ENCODE results near the gene MOB3A.

The MOB3A gene

DNA sequence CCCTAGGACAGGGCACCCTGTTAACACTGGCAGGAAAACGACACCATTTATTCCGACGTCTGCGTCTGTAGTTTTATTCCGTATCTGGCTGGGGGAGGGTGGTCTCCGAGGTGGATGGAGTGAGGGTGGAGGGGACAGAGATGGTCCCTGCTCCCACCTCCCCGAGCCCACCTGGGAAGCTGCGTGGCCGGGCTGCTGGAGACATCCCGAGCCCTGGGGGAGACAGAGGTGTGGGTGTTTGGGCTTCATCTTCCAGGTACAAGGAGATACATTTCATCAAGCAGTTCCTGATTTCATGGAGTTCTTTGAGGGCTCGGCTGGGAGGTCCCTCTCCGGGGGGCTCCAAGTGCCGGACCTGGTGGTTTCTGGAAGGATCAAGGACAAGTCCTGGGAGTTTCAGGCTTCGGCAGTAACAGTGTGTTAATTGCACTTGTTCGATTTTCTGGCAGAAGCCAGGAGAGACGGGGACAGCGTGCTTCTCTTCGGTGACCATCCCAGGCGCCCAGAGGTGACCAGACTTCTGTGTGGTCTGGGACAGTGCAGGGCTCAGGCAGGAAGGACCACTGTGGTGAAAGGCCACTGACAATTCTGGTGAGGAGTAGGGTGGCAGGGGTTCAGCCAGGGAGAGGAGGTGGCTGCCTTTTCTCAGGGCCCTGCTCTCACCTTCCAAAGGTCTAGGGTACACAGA lies 25.0 kb downstream of the MOB3A start:
- no peak for ATAC-seq
- TF ChIP-seq ZNF8 (CRISPR knock-in tag; IDR thresholded peaks at IDR 0.05) = no peak
- TF ChIP-seq SNAI2 (CRISPR knock-in tag; IDR thresholded peaks at IDR 0.05) = no peak
- TF ChIP-seq CREB5 (CRISPR knock-in tag; IDR thresholded peaks at IDR 0.05; ENCODE audit: low read depth) = no peak
- TF ChIP-seq ZC3H10 (CRISPR knock-in tag; IDR thresholded peaks at IDR 0.05) = no peak
- TF ChIP-seq TCF4 (CRISPR knock-in tag; IDR thresholded peaks at IDR 0.05; ENCODE audit: borderline replicate concordance) = no peak
- TF ChIP-seq, protein P1, sequence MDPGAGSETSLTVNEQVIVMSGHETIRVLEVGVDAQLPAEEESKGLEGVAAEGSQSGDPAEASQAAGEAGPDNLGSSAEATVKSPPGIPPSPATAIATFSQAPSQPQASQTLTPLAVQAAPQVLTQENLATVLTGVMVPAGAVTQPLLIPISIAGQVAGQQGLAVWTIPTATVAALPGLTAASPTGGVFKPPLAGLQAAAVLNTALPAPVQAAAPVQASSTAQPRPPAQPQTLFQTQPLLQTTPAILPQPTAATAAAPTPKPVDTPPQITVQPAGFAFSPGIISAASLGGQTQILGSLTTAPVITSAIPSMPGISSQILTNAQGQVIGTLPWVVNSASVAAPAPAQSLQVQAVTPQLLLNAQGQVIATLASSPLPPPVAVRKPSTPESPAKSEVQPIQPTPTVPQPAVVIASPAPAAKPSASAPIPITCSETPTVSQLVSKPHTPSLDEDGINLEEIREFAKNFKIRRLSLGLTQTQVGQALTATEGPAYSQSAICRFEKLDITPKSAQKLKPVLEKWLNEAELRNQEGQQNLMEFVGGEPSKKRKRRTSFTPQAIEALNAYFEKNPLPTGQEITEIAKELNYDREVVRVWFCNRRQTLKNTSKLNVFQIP (CRISPR knock-in tag; IDR thresholded peaks at IDR 0.05; ENCODE audit: borderline replicate concordance, low read depth) = no peak
- TF ChIP-seq CSDC2 (CRISPR knock-in tag; IDR thresholded peaks at IDR 0.05) = no peak

GRCh38 chr19:2070436-2070827 lies 25.7 kb downstream of the MOB3A start:
- no peak; the same call in 2 of the 3 replicates for ATAC-seq
- TF ChIP-seq CSRNP3 (CRISPR knock-in tag; IDR thresholded peaks at IDR 0.05) (no peak), TCF4 (CRISPR knock-in tag; IDR thresholded peaks at IDR 0.05; ENCODE audit: borderline replicate concordance) (no peak), OSR1 (CRISPR knock-in tag; IDR thresholded peaks at IDR 0.05) (no peak), GLIS3 (CRISPR knock-in tag; IDR thresholded peaks at IDR 0.05) (no peak), TOX (CRISPR knock-in tag; IDR thresholded peaks at IDR 0.05; ENCODE audit: borderline replicate concordance) (no peak), BACH2 (CRISPR knock-in tag; IDR thresholded peaks at IDR 0.05; ENCODE audit: borderline replicate concordance) (no peak), PATZ1 (CRISPR knock-in tag; IDR thresholded peaks at IDR 0.05; ENCODE audit: borderline replicate concordance) (no peak), ZNF565 (CRISPR knock-in tag; conservative IDR thresholded peaks at IDR 0.05; ENCODE audit: low read depth) (no peak), ZFP3 (CRISPR knock-in tag; IDR thresholded peaks at IDR 0.05) (no peak), CSDC2 (CRISPR knock-in tag; IDR thresholded peaks at IDR 0.05) (no peak), ISL1 (CRISPR knock-in tag; IDR thresholded peaks at IDR 0.05) (no peak), SNAI2 (CRISPR knock-in tag; IDR thresholded peaks at IDR 0.05) (no peak), ESRRG (CRISPR knock-in tag; IDR thresholded peaks at IDR 0.05) (no peak)

GRCh38 chr19:2064788-2065524 lies 31.2 kb downstream of the MOB3A start:
- ATAC-seq = no peak

More at GRCh38 chr19:2064788-2065524, 31.2 kb downstream of the MOB3A start:
- no peak for TF ChIP-seq SNAI2 (CRISPR knock-in tag; IDR thresholded peaks at IDR 0.05)
- no peak for TF ChIP-seq PATZ1 (CRISPR knock-in tag; IDR thresholded peaks at IDR 0.05; ENCODE audit: borderline replicate concordance)
- TF ChIP-seq PPARA (CRISPR knock-in tag; IDR thresholded peaks at IDR 0.05; ENCODE audit: borderline replicate concordance) = 0 out of 2 replicates have a peak, but pooled peaks have one; percentile 24
- no peak for TF ChIP-seq ZNF565 (CRISPR knock-in tag; conservative IDR thresholded peaks at IDR 0.05; ENCODE audit: low read depth)

All from SK-N-SH treated with all-trans-retinoic acid at 6 μM for 48 hours (cell line).